Measurements from ENCODE around the gene SPRED1.

Gene SPRED1

GRCh38 chr15:38320866-38321265, 68.2 kb downstream of the SPRED1 start:
- no peaks in the 10 kb centered on the region for H3K9me3 ChIP-seq (ENCODE audit: low read length)
- no peak overlapping the region for H3K9ac ChIP-seq (ENCODE audit: low read length)
- no peaks in the 10 kb centered on the region for H3K27me3 ChIP-seq (ENCODE audit: control insufficient read depth in 1 of 2, insufficient read depth in 2 of 2, low read length in 2 of 2)
- H3K27ac ChIP-seq (ENCODE audit: low read depth, low read length): no peak overlapping the region
- no peaks in the 10 kb centered on the region for H3K4me1 ChIP-seq (ENCODE audit: insufficient read depth, low read length)
- no peak overlapping the region for H3K4me3 ChIP-seq (ENCODE audit: low read depth in 1 of 2, low read length in 2 of 2)
- H3K36me3 ChIP-seq (ENCODE audit: insufficient read depth, low read length): peaks cover 9% of the 10 kb centered on the region

DNA sequence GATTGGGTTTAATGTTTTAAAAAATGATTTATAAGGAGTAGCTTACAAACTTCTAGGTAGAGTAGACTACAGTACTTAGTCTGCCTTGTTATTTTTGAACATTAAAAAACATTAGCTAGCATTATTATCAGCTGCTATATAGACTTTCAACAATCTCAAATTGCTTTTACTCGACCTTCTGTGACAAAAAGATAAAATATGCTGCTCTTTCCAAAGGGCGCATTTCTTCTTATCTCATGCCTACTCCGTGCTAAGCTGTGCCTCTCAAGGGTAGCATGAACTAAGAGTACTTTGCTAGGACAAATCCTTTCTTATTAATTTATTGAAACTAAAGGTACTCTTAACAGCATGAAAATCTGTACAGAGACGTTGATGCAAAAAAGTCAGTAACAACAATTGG, 71.3 kb downstream of the SPRED1 start:
- no peak overlapping the region for H3K27ac ChIP-seq (ENCODE audit: low read depth, low read length)
- H3K4me1 ChIP-seq (ENCODE audit: insufficient read depth, low read length): no peaks in the 10 kb centered on the region
- H3K27me3 ChIP-seq (ENCODE audit: control insufficient read depth in 1 of 2, insufficient read depth in 2 of 2, low read length in 2 of 2): no peaks in the 10 kb centered on the region
- peaks cover 17% of the 10 kb centered on the region for H3K36me3 ChIP-seq (ENCODE audit: insufficient read depth, low read length)
- no peaks in the 10 kb centered on the region for H3K9me3 ChIP-seq (ENCODE audit: low read length)
- H3K9ac ChIP-seq (ENCODE audit: low read length): no peak overlapping the region
- H3K4me3 ChIP-seq (ENCODE audit: low read depth in 1 of 2, low read length in 2 of 2): no peak overlapping the region

DNA sequence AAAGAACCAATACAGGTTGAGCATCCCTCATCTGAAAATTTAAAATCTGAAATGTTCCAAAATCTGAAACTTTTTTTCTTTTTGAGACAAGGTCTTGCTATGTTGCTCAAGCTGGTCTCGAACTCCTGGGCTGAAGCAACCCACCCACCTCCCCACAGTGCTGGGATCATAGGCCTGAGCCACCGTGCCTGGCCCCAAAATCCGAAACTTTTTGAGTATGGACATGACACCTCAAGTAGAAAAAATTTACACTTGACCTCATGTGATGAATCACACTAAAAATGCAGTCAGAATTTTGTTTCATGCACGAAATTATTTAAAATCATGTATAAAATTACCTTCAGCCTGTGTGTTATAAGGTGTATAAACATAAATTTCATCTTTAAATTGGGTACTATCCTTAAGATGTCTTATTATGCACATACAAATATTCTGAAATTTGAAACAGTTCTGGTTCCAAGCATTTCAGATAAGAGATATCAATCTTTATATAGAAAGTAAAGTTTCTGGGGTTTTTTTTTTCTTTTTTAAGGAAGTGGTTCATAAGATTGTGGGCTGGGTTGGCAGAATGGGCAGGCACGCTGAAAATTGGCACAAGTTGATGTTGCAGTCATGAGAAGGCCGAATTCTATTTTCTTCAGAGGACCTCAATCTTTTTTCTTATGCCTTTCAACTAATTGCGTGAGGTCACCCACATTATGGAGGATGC, 72.5 kb downstream of the SPRED1 start:
- Histone ChIP-seq H3K9me3 (ENCODE audit: low read length) (no peaks in the 10 kb centered on the region), H3K4me3 (ENCODE audit: low read depth in 1 of 2, low read length in 2 of 2) (no peak overlapping the region), H3K4me1 (ENCODE audit: insufficient read depth, low read length) (no peaks in the 10 kb centered on the region), H3K27ac (ENCODE audit: low read depth, low read length) (no peak overlapping the region), H3K27me3 (ENCODE audit: control insufficient read depth in 1 of 2, insufficient read depth in 2 of 2, low read length in 2 of 2) (no peaks in the 10 kb centered on the region), H3K36me3 (ENCODE audit: insufficient read depth, low read length) (peaks cover 17% of the 10 kb centered on the region), H3K9ac (ENCODE audit: low read length) (no peak overlapping the region)

- no peak overlapping the region for H3K9ac ChIP-seq (ENCODE audit: low read length)
- no peaks in the 10 kb centered on the region for H3K27me3 ChIP-seq (ENCODE audit: control insufficient read depth in 1 of 2, insufficient read depth in 2 of 2, low read length in 2 of 2)
- no peaks in the 10 kb centered on the region for H3K9me3 ChIP-seq (ENCODE audit: low read length)
- no peak overlapping the region for H3K27ac ChIP-seq (ENCODE audit: low read depth, low read length)
- no peaks in the 10 kb centered on the region for H3K4me1 ChIP-seq (ENCODE audit: insufficient read depth, low read length)
- no peak overlapping the region for H3K4me3 ChIP-seq (ENCODE audit: low read depth in 1 of 2, low read length in 2 of 2)
- peaks cover 17% of the 10 kb centered on the region for H3K36me3 ChIP-seq (ENCODE audit: insufficient read depth, low read length)
Observed at GRCh38 chr15:38325648-38325990, 73.0 kb downstream of the SPRED1 start.

- no peaks in the 10 kb centered on the region for H3K27me3 ChIP-seq (ENCODE audit: control insufficient read depth in 1 of 2, insufficient read depth in 2 of 2, low read length in 2 of 2)
- no peaks in the 10 kb centered on the region for H3K4me1 ChIP-seq (ENCODE audit: insufficient read depth, low read length)
- H3K36me3 ChIP-seq (ENCODE audit: insufficient read depth, low read length): peaks cover under 1% of the 10 kb centered on the region
- H3K27ac ChIP-seq (ENCODE audit: low read depth, low read length): no peak overlapping the region
- H3K4me3 ChIP-seq (ENCODE audit: low read depth in 1 of 2, low read length in 2 of 2): no peak overlapping the region
- no peaks in the 10 kb centered on the region for H3K9me3 ChIP-seq (ENCODE audit: low read length)
- H3K9ac ChIP-seq (ENCODE audit: low read length): no peak overlapping the region
Observed at GRCh38 chr15:38332711-38333110, 80.1 kb downstream of the SPRED1 start.

DNA sequence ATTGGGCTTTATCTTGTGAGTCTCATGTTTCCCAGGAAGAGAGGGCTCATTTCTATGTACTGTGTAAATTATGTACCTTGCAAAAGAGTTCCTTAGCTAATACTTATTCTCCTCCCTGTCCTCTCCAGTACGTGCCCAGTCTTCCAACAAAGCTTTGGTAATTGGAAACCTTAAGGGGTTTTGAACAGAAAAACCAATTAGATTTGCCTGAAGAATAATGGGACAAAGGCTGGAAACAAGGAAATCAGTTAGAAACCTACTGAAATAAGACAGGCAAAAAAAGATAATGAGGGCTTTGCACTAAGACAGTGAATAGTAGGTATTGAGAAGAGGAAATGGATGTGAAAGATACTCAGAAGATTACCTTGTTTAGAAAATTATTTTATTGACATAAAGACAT, 82.5 kb downstream of the SPRED1 start:
- Histone ChIP-seq H3K9me3 (ENCODE audit: low read length) (no peaks in the 10 kb centered on the region), H3K27me3 (ENCODE audit: control insufficient read depth in 1 of 2, insufficient read depth in 2 of 2, low read length in 2 of 2) (no peaks in the 10 kb centered on the region), H3K27ac (ENCODE audit: low read depth, low read length) (no peak overlapping the region), H3K36me3 (ENCODE audit: insufficient read depth, low read length) (no peaks in the 10 kb centered on the region), H3K9ac (ENCODE audit: low read length) (no peak overlapping the region), H3K4me1 (ENCODE audit: insufficient read depth, low read length) (no peaks in the 10 kb centered on the region), H3K4me3 (ENCODE audit: low read depth in 1 of 2, low read length in 2 of 2) (no peak overlapping the region)

GRCh38 chr15:38344351-38344750, 91.7 kb downstream of the SPRED1 start:
- H3K27me3 ChIP-seq (ENCODE audit: control insufficient read depth in 1 of 2, insufficient read depth in 2 of 2, low read length in 2 of 2): no peaks in the 10 kb centered on the region
- no peaks in the 10 kb centered on the region for H3K36me3 ChIP-seq (ENCODE audit: insufficient read depth, low read length)
- no peak overlapping the region for H3K4me3 ChIP-seq (ENCODE audit: low read depth in 1 of 2, low read length in 2 of 2)
- H3K9ac ChIP-seq (ENCODE audit: low read length): no peak overlapping the region
- no peaks in the 10 kb centered on the region for H3K9me3 ChIP-seq (ENCODE audit: low read length)
- no peaks in the 10 kb centered on the region for H3K4me1 ChIP-seq (ENCODE audit: insufficient read depth, low read length)
- H3K27ac ChIP-seq (ENCODE audit: low read depth, low read length): no peak overlapping the region

DNA sequence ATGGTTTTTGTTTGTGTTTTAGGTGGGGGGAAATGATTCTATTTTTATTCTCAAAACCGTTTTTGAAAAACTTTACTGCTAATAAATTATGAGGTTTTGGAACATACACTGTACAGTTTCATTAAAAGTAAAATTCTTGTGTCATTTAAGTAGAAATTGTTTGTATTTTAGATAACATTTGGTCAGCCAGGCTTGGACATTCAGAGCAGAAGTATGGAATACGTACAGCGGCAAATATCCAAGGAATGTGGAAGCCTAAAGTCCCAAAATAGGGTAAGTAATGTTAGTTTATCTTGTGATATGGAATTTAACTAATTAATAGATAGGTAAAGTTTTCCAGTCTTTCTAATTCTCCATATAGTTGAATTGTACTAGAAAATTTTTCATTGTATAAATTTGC, 96.6 kb downstream of the SPRED1 start:
- H3K9me3 ChIP-seq (ENCODE audit: low read length): no peaks in the 10 kb centered on the region
- H3K27ac ChIP-seq (ENCODE audit: low read depth, low read length): no peak overlapping the region
- H3K36me3 ChIP-seq (ENCODE audit: insufficient read depth, low read length): peaks cover 12% of the 10 kb centered on the region
- H3K27me3 ChIP-seq (ENCODE audit: control insufficient read depth in 1 of 2, insufficient read depth in 2 of 2, low read length in 2 of 2): no peaks in the 10 kb centered on the region
- H3K4me3 ChIP-seq (ENCODE audit: low read depth in 1 of 2, low read length in 2 of 2): no peak overlapping the region
- H3K9ac ChIP-seq (ENCODE audit: low read length): no peak overlapping the region
- H3K4me1 ChIP-seq (ENCODE audit: insufficient read depth, low read length): no peaks in the 10 kb centered on the region

- H3K27ac ChIP-seq (ENCODE audit: low read depth, low read length): no peak overlapping the region
- H3K27me3 ChIP-seq (ENCODE audit: control insufficient read depth in 1 of 2, insufficient read depth in 2 of 2, low read length in 2 of 2): no peaks in the 10 kb centered on the region
- no peaks in the 10 kb centered on the region for H3K4me1 ChIP-seq (ENCODE audit: insufficient read depth, low read length)
- H3K9ac ChIP-seq (ENCODE audit: low read length): no peak overlapping the region
- H3K36me3 ChIP-seq (ENCODE audit: insufficient read depth, low read length): peaks cover 12% of the 10 kb centered on the region
- no peak overlapping the region for H3K4me3 ChIP-seq (ENCODE audit: low read depth in 1 of 2, low read length in 2 of 2)
- no peaks in the 10 kb centered on the region for H3K9me3 ChIP-seq (ENCODE audit: low read length)
Observed at GRCh38 chr15:38351466-38351865, 98.8 kb downstream of the SPRED1 start.

DNA sequence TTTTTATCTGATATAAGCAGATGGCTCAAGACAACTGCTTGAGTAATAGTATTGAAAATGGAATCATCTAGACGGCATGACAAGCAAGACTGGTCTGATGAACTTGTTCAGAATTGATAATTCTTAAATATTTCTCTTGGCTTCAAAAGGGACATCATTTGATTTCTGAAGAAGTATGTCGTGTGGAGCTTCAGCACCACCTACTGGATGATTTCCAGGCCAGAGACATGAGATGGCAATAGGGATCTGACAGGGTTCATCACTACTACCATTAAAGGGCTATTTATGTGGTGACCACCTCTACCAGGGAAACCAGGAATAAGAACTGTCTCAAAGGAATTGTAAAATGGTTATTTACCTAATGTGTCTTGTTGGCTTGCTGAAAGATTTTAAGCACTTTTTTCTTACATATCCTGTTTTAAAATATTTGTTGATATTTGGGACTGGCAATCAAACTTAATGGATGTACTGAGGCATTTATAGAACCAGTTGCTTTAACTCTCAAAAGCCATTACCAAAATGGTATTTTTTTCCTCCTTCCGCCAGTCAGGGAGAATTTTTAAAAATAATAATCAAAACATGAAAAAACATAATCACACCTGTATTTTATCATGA, 101.8 kb downstream of the SPRED1 start:
- no peaks in the 10 kb centered on the region for H3K9me3 ChIP-seq (ENCODE audit: low read length)
- H3K27me3 ChIP-seq (ENCODE audit: control insufficient read depth in 1 of 2, insufficient read depth in 2 of 2, low read length in 2 of 2): no peaks in the 10 kb centered on the region
- H3K9ac ChIP-seq (ENCODE audit: low read length): no peak overlapping the region
- no peaks in the 10 kb centered on the region for H3K4me1 ChIP-seq (ENCODE audit: insufficient read depth, low read length)
- H3K36me3 ChIP-seq (ENCODE audit: insufficient read depth, low read length): peaks cover 12% of the 10 kb centered on the region
- no peak overlapping the region for H3K27ac ChIP-seq (ENCODE audit: low read depth, low read length)
- no peak overlapping the region for H3K4me3 ChIP-seq (ENCODE audit: low read depth in 1 of 2, low read length in 2 of 2)

DNA sequence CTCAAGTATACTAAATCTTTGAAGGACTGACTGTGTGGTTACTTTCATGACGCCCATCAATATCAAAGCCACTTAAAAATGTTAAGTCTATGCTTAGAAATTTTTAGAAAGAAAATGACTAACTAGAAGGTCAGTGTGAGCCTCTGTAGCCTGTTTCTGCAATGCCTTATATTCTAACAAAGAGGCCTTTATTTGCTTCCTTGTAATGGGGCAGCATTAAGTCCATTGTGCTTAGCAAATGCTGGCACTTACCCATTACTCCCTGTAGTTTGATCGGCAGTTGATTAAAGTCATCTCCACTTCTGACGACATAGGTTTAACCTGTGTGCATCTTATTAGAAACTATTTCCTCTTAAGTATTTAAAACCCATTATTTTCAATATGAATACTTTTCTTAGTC, 109.7 kb downstream of the SPRED1 start:
- Histone ChIP-seq H3K27ac (ENCODE audit: low read depth, low read length) (no peak overlapping the region), H3K36me3 (ENCODE audit: insufficient read depth, low read length) (no peaks in the 10 kb centered on the region), H3K4me3 (ENCODE audit: low read depth in 1 of 2, low read length in 2 of 2) (no peak overlapping the region), H3K4me1 (ENCODE audit: insufficient read depth, low read length) (no peaks in the 10 kb centered on the region), H3K9ac (ENCODE audit: low read length) (no peak overlapping the region), H3K9me3 (ENCODE audit: low read length) (no peaks in the 10 kb centered on the region), H3K27me3 (ENCODE audit: control insufficient read depth in 1 of 2, insufficient read depth in 2 of 2, low read length in 2 of 2) (no peaks in the 10 kb centered on the region)

GRCh38 chr15:38367476-38367875, 114.8 kb downstream of the SPRED1 start:
- Histone ChIP-seq H3K9ac (ENCODE audit: low read length) (no peak overlapping the region), H3K4me1 (ENCODE audit: insufficient read depth, low read length) (no peaks in the 10 kb centered on the region), H3K27me3 (ENCODE audit: control insufficient read depth in 1 of 2, insufficient read depth in 2 of 2, low read length in 2 of 2) (no peaks in the 10 kb centered on the region), H3K27ac (ENCODE audit: low read depth, low read length) (no peak overlapping the region), H3K4me3 (ENCODE audit: low read depth in 1 of 2, low read length in 2 of 2) (no peak overlapping the region), H3K9me3 (ENCODE audit: low read length) (no peaks in the 10 kb centered on the region), H3K36me3 (ENCODE audit: insufficient read depth, low read length) (no peaks in the 10 kb centered on the region)
